ENCODE results near the gene OR51L1.
"Not testable (repeated sequence)": the region's sequence is repeated elsewhere in the genome, so short reads cannot be mapped to it uniquely, and the experiment has no call there.

The OR51L1 gene, protein sequence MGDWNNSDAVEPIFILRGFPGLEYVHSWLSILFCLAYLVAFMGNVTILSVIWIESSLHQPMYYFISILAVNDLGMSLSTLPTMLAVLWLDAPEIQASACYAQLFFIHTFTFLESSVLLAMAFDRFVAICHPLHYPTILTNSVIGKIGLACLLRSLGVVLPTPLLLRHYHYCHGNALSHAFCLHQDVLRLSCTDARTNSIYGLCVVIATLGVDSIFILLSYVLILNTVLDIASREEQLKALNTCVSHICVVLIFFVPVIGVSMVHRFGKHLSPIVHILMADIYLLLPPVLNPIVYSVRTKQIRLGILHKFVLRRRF

DNA sequence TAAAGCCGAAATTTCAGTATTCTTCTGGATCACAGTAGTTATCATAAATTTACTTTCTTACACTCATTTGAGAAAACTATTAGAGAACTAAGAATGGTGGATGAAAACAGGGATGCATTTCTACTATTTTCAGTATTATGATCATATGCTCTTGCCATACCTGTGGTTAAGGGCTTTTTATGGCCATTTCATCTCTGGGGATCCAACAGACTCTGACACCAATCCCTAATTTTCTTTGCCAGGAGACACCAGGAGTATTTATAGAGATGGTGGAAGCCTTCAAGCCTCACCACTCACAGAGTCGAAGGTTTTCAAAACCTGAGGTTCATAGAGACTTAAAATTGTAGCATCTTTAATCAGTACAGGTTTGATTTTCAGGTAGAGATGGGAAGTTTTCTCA lies at the start of gene OR51L1:
OR51L1 (plus strand) TSS at position 301 of the 400 bp plus-strand sequence. CDS start 4,132 bp downstream, outside the sequence.
- no peak within 1 kb of the TSS for H3K4me3 ChIP-seq
- H3K27ac ChIP-seq, result no peak within 1 kb of the TSS

DNA sequence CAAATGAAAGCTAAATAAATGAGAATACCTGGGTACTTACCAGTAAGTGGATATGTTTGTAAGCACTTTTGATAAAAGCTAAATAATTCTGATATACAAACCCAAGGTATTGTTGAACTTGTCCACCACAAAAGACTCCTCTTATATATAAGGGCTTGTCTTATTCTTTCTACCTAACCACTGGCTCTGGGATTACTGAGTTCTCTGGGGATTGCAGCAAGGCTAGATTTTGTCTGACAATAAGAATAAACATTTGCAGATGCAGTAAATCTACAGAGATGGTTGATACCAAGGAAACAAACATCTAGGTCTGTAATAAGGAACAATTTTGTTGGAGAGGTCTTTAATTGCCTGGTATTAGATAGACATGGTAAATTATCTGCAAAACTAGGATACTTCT lies 47.1 kb upstream of the OR51L1 start, which contains the start of gene OR51A4:
OR51A4 (minus strand) TSS at position 101 of the 400 bp plus-strand sequence. CDS start 505 bp downstream, outside the sequence.
- no peak within 1 kb of the TSS for H3K27ac ChIP-seq
- H3K4me3 ChIP-seq, result no peak within 1 kb of the TSS

DNA sequence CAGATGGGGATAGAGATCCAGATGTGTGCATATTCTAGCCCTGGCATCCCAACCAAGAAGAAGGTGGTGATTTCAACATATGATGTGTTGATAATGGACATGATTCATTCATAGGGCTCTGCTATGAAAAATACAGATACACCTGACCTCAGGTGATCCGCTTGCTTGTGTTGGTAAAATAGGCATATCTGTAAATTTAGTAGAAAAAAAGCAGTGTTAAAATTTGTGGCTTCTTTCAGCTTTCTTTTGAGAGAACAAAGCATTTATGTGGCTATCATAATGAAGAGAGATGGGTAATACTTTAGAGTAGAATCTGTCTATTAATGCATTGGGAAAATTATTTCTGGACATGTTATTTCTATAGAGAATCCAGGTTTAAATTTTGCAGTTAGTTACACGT lies 39.0 kb upstream of the OR51L1 start, which contains the start of gene OR51A2:
OR51A2 (minus strand) TSS at position 101 of the 400 bp plus-strand sequence; CDS start at position 101, 0 bp downstream.
- H3K27ac ChIP-seq, H3K4me3 ChIP-seq: not testable (repeated sequence)

DNA sequence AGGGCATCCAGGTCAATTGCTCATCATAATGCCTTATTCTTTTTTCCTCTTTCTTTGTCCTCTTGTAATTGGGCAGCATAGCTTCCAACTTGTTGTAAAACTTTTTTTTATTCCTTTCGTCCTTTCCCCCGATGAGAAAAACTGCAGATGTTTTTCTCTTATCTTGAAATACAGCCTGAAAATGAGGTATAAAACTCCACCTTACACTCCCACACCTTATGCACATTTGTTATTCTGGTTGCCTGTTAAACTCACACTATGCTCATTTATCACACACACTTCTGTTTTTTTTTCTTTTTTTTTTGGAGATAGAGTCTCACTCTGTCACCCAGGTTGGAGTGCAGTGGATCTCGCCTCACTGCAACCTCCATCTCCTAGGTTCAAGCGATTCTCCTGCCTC lies 37.3 kb upstream of the OR51L1 start:
- H3K27ac ChIP-seq, result no peak overlapping the region
- H3K4me3 ChIP-seq, result no peak overlapping the region

DNA sequence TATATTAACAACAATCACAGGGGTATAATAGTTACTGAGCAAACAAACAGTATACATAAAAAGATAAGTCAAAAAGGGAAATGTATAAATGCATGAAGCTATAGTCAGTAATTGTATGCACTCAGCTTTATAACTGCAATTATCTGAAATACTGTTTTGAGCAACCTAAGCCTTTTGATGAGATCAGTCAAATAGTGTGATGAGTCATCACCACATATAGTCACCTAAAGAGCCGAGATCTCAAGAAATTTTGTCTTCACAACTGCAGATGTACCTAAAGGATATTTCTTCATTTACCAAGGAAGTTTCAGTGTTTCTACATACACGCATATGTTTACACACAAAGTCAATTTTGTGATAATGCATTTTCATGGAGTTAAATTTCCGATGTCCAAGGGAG lies 33.8 kb upstream of the OR51L1 start:
- no peak overlapping the region for H3K27ac ChIP-seq
- no peak overlapping the region for H3K4me3 ChIP-seq

DNA sequence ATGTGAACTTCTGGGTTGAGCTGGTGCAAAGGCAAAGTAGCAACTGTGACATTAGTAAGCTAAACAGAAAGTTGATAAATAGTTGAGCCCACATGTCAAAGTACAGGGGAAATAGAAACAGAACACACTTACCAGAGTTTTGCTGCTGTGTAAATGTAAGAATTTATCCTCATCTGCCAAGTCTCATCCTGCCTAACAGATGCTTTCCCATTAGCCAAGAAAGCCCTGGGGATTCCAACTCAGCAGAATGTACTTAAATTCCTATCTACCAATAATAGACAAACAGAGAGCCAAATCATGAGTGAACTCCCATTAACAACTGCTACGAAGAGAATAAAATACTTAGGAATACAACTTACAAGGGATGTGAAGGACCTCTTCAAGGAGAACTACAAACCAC lies 31.8 kb upstream of the OR51L1 start:
- no peak overlapping the region for H3K4me3 ChIP-seq
- H3K27ac ChIP-seq, result no peak overlapping the region

DNA sequence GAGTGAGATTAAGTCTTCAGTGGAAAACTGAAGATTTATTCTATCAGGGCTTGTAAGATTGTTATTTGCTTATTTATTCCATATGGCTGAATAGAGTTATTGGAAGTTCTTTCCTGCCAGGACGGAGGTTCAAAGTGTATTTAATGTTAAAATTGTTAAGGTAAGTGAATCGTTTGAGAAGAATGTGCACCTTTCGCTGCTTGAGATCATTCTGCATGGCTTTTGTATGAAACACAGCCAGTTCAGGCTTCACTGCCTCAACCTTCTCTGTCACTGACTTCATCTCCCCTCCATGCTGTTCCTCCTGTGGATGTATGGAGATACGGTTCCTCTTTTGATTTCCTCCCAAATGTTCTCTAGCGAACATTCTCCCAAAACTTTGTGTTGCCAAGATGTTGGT lies 19.2 kb upstream of the OR51L1 start:
- H3K4me3 ChIP-seq, result no peak overlapping the region
- H3K27ac ChIP-seq, result no peak overlapping the region

DNA sequence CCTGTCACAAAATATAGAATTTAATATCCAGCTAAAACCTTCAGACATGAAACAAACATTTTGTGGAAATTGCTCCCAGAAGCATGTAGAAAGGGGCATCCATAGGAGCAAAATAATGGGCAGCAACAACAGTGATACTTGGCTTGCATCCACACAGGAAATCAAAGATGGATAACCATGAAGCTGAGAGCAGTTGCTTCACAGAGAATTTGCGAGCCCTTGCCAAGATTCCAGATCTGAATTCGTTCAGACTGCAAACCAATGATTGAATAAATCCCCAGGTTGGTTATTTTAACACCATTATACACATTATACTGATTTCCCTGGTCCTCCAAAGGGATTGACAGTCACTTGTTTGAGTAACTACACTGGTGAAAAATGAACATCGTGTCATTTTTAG lies 15.6 kb upstream of the OR51L1 start:
- Histone ChIP-seq H3K4me3 (no peak overlapping the region), H3K27ac (no peak overlapping the region)

DNA sequence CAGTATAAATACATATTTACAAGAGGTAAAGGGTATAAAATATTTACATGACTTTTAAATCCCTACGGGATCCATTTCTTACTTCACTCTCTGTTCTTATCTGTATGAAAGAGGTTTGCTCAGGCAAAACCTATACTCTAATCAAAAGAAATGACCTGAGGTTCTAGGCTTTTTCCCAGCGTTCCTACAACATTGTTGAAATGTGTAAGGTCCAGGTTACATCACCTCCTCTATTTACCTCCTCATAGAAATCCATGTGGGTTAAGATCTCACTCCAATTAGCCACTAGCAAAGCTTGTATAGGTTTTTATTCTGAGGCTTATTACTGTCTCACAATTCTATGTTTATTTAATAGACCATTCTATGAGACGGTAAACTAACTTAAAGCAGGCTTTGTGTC lies 12.0 kb upstream of the OR51L1 start:
- no peak overlapping the region for H3K27ac ChIP-seq
- no peak overlapping the region for H3K4me3 ChIP-seq

DNA sequence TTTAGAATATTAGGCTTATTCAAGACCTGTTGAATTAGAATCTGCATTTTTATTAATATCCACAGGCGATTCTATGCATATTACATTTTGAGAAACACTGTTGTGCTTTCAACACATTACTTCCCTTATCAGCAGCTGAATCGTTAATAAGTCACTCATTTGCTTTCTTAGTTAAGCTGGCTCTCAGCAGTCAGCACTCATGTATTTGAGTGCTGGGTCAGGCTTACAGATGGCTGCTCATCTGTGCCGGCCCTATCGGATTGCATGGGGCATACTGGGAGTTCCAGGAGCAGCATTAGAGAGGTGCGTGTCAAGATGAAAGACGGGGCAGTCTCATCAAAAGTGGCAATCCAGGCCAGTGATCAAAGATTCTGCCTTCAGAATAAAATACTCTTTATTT lies 10.8 kb upstream of the OR51L1 start:
- Histone ChIP-seq H3K27ac (no peak overlapping the region), H3K4me3 (no peak overlapping the region)

DNA sequence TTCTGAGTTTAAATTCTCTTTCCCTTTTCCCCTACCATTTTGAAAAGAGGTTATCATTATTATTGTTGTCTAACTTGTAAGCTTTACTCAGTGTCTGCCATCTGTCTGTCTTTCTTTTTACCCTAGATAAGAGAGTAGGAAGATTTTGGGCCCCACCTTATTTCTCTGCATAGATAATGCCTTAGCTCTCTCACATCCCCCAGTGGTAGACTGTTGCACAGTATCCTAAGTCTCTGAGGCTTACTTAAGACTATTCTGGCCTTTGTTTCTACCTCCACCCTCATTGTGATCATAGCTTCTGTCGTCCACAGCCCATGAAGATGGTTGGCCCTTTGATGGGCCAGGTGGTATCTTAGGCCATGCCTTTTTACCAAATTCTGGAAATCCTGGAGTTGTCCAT lies 3.6 kb upstream of the OR51L1 start:
- no peak overlapping the region for H3K27ac ChIP-seq
- no peak overlapping the region for H3K4me3 ChIP-seq

DNA sequence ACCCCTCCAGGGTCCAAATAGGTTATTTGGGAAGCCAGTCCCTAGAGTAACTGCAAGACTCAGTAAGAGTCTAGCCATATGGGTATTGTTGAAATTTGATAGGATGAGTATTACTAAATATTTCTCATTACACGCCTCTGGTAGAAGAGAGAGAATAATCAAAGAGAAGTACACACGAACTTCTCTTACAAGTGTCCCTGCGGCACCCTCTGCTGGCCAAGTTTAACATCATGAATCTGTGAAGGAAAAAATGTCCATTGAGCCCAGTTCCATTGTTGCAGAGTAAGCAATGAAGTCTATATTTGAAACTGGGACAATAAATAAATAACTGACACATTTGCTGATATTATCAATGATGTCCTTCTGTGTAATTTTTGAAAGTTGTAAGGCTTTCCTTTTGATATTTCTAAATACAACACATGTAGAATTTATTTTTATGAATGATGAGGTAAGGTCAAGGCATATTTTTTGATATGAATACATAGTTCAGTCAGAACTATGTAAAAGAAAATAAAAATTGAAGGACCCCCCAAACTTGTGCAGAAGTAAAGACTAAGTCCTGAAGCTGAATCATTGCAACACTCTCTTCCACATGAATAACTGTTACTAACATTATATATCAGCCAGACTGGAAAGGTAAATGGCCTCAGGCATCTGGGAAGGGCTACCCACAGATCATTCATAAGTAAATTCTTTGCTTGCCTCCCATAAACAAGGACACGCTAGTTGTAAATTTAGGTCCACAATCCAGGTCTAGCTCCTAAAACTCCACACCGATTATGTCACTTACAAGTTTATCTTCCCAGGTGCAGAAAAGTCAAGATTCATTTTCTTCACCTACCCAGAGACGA lies 10.0 kb downstream of the OR51L1 start:
- Histone ChIP-seq H3K4me3 (no peak overlapping the region), H3K27ac (no peak overlapping the region)

DNA sequence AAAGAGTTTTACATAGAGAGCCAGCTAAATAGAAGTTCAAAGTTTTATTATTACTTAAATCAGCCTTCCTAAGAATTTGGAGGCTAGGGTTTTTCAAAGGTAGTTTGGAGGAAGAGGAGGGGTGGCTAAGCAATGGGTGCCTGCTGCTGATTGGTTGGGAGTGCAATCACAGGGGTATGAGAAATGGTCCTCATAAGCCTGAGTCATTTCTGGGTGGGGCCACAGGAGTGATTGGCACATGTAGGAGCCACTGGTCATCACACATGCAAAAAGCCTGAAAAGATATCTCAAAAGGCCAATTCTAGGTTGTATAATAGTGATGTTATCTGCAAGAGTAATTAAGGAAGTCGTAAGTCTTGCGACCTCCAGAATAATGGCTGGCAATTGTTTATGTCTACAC lies 12.9 kb downstream of the OR51L1 start:
- no peak overlapping the region for H3K4me3 ChIP-seq
- H3K27ac ChIP-seq, result no peak overlapping the region

DNA sequence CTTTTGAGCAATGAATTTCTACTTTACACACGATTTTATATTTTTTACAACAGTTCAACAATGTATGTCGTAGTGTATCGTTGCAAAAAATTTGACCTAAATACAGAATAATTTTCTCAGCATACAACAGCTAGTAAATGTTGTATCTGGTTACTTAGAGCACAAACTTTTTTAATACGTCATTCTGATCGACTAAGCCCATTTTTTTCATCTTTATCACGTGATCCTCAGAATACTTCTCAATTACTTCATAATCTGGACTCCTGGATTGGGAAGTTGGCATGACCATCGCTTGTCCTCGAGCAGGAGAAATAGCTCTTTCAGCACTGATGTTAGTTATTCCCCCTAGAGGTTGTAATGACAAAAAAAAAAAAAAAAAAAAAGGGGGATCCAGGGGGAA lies 16.6 kb downstream of the OR51L1 start:
- H3K27ac ChIP-seq, result no peak overlapping the region
- H3K4me3 ChIP-seq, result no peak overlapping the region

DNA sequence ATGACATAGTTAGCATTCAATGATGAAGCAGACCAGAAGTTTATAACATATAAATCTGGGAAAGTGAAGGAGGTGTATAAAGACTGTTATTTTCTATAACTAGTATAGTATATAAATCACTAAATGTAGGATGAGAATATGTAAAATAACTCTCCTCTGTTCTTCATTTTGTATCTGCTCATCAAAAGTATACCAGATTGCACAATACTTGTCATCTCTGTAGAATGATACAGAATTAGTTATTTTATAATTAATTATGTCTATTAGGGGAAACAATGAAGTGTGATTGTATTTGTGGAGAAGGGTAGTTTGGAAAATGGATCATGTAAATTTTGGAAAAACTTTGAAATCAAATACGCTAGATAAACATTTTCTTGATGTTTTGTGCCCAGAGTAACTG lies 18.4 kb downstream of the OR51L1 start:
- H3K4me3 ChIP-seq, result no peak overlapping the region

DNA sequence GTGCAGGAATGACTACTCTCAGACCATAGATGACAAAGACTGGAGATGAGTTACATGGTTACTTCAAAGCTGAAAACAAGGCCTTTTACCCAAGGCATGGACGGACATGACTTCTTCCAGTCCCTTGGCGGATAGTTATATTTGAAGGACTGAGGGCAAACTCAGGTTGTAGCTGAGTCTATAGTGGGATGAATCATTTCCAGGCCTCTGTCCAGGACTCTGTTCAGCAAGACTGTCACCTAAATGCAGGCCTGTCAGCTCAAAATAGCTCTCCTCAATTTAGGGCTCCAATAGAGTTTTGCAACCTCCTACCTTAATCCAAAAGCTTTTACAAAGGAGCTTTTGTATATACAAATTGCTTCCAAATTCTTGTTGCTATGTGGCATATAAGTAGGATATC lies 27.3 kb downstream of the OR51L1 start:
- H3K4me3 ChIP-seq, result no peak overlapping the region
- no peak overlapping the region for H3K27ac ChIP-seq

More for the DNA sequence above, 18.4 kb downstream of the OR51L1 start:
- no peak overlapping the region for H3K27ac ChIP-seq

DNA sequence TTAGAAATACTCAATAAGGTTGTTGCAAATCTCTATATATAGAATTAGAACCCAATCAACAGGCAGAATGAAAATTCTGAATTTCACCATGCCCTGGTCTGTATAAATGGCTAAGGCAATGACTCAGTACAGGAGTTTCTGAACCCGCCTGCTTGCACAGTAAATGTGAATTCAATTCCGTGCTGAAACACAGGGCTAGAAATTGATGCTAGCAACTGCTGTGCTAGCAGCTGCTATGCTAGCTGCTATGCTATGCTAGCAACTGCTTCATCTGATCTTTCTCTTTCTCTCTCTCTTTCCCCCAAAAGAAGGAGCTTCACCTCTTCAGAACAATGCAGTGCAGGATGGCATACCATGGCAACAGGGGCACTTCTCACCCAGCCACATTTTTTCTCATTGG lies 42.0 kb downstream of the OR51L1 start:
- Histone ChIP-seq H3K27ac (no peak overlapping the region), H3K4me3 (no peak overlapping the region)

DNA sequence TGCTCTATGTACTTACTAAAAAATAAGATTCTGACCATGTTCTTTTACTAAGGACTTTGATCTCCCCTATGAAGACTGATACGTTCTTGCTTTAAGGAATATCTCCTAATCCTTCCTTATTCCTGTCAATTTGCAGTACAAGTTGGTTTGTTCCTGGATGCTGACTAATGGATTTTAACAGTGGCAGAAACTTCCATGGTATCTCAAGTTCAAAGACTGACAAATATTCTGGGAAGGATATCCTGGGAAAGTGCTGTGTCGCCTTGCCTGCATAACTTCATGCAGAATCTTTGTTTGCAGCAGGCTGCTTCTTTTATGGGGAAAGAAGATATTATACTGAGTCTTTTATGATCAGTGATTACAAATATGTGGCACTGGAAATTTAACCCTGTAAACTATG lies 43.3 kb downstream of the OR51L1 start:
- H3K27ac ChIP-seq, result no peak overlapping the region
- H3K4me3 ChIP-seq, result no peak overlapping the region

DNA sequence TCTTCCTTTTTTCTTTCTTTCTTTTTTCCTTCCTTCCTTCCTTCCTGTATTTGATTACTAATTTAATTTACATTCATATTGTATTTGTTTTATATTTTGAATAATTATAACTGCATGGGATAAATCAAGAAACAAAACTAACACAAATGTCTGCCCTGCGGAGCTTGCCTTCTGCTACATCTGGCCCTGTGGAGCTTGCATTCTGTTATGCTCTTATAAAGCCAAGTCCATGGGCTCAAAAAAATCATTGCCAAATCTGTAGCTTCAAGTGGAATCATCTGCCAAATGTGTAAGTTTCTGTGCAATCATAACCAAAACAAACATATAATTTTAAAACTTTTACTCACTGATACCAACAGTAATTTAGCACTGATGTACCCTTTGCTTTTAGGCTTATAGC lies 43.7 kb downstream of the OR51L1 start:
- Histone ChIP-seq H3K27ac (no peak overlapping the region), H3K4me3 (no peak overlapping the region)

DNA sequence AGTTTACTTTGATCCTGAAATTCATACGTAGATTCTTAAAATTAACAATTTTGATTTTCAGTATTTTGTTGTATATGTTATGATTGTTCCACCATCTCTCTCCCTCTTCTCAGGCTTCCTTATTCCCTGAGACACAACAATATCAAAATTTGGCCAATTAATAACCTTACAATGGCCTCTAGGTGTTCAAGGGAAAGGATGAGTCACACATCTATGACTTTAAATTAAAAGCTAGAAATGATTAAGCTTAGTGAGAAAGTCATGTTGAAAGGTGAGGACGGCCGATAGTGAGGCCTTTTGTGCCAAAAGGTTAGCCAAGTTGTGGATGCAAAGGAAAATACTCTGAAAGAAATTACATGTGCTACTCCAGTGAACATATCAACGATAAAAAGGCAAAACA lies 46.2 kb downstream of the OR51L1 start:
- H3K27ac ChIP-seq, result no peak overlapping the region
- H3K4me3 ChIP-seq, result no peak overlapping the region

DNA sequence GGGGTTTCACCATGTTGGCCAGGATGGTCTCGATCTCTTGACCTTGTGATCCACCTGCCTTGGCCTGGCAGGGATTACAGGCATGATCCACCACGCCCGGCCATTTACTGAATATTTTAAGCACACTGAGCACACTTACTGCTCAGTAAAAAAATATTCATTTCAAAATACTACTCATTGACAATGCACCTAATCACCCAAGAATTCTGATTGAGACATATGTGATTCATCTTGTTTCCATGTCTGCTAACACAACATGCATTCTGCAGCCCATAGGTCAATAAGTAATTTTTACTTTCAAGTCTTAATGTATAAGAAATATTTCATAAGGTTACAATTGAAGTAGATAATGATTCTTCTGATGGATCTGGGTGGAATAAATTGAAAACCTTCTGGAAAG lies 47.4 kb downstream of the OR51L1 start:
- Histone ChIP-seq H3K4me3 (no peak overlapping the region), H3K27ac (no peak overlapping the region)

Measured in skin epidermis (tissue), 12 donors.